NCI-H748 (cell line): ENCODE results near the gene TTC21B.
"Not testable (repeated sequence)": the region's sequence is repeated elsewhere in the genome, so short reads cannot be mapped to it uniquely, and the experiment has no call there.

Source experiments
- DNase-seq: peaks from one replicate; lab custom pipeline; 2025; ENCODE audit not compliant: unreplicated experiment; lab: John Stamatoyannopoulos, UW

The TTC21B gene

GRCh38 chr2:165888171-165888570 lies 65.4 kb downstream of the TTC21B start:
- DNase-seq, result no peak

- no peak for DNase-seq
Measured at GRCh38 chr2:165886487-165887146, 67.0 kb downstream of the TTC21B start.

- no peak for DNase-seq
Measured at GRCh38 chr2:165877565-165878550, 75.7 kb downstream of the TTC21B start.

GRCh38 chr2:165876712-165877111 lies 76.9 kb downstream of the TTC21B start:
- DNase-seq, result no peak

GRCh38 chr2:165876269-165876668 lies 77.3 kb downstream of the TTC21B start:
- no peak for DNase-seq

GRCh38 chr2:165874445-165875039 lies 79.0 kb downstream of the TTC21B start:
- DNase-seq, result peak; percentile 81

GRCh38 chr2:165872101-165872791 lies 81.3 kb downstream of the TTC21B start:
- no peak for DNase-seq

GRCh38 chr2:165871025-165871424 lies 82.6 kb downstream of the TTC21B start:
- no peak for DNase-seq

- peak; percentile 18 for DNase-seq
Measured at GRCh38 chr2:165870346-165870745, 83.2 kb downstream of the TTC21B start.

GRCh38 chr2:165868211-165868610 lies 85.4 kb downstream of the TTC21B start:
- peak; percentile 92 for DNase-seq

GRCh38 chr2:165864296-165864695 lies 89.3 kb downstream of the TTC21B start:
- DNase-seq, result peak; percentile 88

- DNase-seq, result peak; percentile 90
Measured at GRCh38 chr2:165863810-165864261, 89.7 kb downstream of the TTC21B start.

GRCh38 chr2:165861083-165861482 lies 92.5 kb downstream of the TTC21B start:
- not testable (repeated sequence) for DNase-seq

- not testable (repeated sequence) for DNase-seq
Measured at GRCh38 chr2:165859723-165860122, 93.9 kb downstream of the TTC21B start.

GRCh38 chr2:165857876-165858275 lies 95.7 kb downstream of the TTC21B start:
- DNase-seq, result no peak

- DNase-seq, result no peak
Measured at GRCh38 chr2:165852394-165852793, 101.2 kb downstream of the TTC21B start.

GRCh38 chr2:165847001-165847400 lies 106.6 kb downstream of the TTC21B start:
- no peak for DNase-seq

- DNase-seq, result no peak
Measured at GRCh38 chr2:165846056-165846455, 107.5 kb downstream of the TTC21B start.

GRCh38 chr2:165844216-165844615 lies 109.4 kb downstream of the TTC21B start:
- DNase-seq, result no peak

GRCh38 chr2:165843351-165843750 lies 110.2 kb downstream of the TTC21B start:
- DNase-seq, result no peak
